COLO829 (cell line): Measurements from ENCODE around the gene RPUSD4.

Experiments used
- DNase-seq: peaks from one replicate; pipeline ENCODE4 v3.0.0; 2012; ENCODE audit warnings: low spot score

Gene RPUSD4

DNA sequence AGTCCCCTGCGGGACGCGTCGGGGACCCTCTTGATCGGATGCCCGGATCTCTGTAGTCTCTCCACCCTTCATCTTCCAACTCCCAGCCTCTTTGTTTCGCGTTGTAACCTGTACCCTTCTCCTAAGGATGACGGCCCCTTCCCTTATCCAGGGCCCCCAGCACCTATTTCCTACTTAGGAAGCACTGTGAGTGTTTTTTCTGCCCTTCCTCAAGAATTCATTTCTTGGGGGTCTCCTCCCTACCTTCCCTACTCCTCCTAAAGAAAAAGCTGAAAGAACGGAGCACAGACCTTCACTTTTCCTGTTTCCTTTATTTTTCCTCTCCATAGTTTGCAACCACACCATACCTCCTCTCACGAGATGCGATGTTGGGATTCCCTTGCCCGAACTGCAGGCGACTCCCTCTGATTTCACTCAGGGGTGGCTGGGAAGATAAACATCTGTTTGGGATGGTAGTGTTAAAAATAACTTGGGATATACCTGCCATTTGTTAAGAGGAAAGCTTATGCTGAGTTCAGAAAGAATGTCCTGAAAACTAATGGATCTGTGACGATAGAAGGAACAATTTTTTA, 725 bp upstream of the RPUSD4 start:
- no peak for DNase-seq

DNA sequence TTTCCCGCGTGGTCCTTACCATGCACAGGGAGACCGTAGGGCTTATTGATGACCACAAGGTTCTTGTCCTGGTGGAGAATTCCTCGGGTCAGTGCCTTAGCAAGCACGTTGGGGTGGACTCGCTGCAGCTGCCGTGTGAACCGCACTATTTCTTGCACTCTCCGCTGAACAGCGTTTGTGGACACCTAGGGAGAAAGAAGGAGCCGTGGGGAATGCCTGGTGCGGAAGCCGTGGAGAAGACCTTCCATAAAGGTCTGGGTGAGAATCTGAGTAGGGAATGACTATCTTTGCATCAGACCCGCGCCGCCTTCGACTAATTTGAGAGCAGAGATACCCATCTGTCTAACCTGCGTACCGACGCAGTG, 597 bp downstream of the RPUSD4 start:
- no peak for DNase-seq

DNA sequence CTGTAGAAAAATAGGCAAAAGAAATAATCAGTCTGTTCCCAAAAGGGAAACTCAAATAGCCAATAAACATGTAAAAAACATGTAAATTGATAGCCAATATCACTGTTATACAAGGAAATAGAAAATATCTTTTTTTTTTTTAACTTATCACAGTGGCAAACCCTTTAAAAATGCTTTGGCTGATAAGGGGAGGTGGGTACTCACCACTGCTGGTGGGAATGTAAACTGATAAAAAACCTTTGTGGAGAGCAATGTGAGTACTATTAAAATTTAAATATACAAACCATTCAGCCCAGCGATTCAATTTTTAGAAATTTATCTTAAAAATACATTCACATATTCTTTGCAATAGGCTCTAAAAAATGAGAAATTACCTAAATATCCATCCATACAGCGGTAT, 3.6 kb downstream of the RPUSD4 start:
- no peak for DNase-seq

DNA sequence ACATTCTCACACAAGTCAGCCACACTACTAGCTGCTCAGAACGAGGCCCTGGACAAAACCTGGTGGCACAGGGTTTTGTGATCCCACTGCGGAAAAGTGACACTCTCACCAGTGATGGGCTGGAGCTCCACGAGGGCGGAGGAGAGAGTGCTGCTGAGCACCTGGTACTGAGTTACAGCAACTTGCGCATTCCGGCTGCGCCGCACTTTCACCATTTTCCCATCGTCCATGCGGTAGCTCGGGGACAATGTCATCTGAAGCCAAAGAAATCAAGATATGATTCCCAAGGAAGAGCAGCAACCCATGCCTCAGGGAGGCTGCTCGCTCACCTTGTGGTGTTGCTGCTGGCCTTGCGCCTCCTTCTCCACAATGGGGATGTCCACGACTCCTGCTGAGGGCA, 6.1 kb downstream of the RPUSD4 start:
- no peak for DNase-seq

DNA sequence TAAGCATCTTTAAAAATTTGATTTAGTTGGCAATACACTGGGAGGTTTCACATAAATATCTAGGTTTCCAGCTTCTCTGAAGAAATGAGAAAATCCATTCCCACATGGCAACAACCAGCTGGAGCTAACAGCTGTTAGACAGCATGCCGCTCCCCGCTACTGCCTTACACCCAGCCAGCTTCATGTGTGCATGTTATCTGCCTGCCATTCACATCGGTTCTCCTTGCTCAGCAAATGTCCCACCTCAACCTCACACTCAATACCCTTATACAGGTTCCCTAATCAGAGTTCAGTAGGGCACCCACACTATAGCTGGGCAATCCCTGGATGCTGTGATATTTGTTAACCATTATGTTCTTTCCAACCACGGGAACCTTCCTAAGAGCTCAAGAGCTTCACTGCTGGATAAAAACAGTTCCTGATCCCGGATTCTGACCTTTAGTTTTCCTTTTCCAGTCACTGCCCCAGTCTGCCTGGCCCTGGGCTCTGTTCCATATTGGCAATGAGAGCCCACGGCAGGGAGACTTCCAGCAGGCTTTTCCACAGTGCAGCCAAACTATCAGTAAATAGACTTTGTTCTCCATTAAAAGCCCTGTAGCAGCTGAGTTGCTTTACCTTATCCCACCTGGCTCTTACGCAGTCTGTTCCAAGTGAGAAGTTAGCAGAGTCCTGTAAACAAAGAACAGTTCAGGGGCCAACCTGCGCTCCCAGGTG, 8.6 kb downstream of the RPUSD4 start:
- DNase-seq = no peak

DNA sequence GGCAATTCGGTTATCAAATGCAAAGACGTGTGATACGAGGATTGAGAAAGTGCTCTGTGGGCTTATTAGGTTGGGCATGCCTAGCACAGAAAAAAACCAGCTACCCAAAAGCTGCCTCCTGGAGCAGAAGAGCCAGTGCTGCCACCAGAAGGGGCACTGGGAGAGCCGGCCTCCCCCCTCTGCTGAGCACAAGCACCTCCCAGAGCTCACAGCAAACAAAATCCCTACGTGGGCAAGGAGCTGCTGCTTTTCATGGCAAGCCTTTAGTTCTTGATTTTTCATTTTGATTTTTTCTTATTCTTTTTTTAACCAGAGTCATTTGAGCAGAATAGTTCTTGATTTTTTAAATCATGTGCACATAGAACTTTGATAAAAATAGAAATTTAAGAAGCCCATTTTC, 12.8 kb downstream of the RPUSD4 start:
- DNase-seq = no peak

DNA sequence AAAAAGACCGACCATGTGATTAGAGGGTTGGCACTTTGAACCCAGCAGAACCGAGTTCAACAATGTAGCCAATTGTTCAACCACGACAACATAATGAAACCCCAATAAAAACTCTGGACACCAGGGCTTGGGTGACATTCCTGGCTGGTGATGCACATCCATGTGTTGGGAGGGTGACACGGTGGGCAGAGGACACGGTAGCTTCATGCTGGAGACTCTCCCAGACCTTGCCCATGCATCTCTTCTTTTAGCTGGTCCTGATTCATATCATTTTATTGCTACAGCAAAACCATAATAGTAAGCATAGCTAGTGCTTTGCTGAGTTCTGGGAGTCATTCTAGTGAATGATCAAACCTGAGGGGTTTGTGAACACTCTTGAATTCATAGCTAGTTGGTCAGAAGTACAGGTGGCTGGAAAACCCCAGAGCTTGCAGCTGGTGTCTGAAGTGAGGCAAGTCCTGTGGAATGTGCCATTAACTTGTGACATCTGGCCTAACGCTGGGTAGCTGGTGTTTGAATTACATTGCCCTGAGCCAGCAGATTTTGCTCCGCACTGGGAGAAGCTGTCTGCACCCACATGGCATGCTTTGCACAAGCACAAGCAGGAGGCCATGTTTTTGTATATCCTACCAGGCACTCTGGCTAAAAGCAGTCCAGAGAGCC, 14.0 kb downstream of the RPUSD4 start:
- DNase-seq = no peak

DNA sequence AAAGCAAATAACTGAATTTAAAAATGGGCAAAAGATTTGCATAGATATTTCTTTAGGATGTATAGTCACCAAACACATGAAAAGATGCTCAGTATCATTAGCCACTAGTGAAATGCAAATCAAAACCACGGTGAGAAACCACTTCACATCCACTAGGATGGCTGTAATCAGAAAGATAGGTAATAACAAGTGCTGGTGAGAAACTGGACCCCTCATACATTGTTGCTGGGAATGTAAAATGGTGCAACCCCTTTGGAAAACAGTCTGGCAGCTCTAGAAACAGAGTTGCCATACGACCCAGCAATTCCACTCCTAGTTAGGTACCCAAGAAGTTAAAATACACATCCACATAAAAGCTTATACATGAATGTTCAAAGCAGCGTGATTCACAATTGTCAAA, 16.3 kb downstream of the RPUSD4 start:
- no peak for DNase-seq

DNA sequence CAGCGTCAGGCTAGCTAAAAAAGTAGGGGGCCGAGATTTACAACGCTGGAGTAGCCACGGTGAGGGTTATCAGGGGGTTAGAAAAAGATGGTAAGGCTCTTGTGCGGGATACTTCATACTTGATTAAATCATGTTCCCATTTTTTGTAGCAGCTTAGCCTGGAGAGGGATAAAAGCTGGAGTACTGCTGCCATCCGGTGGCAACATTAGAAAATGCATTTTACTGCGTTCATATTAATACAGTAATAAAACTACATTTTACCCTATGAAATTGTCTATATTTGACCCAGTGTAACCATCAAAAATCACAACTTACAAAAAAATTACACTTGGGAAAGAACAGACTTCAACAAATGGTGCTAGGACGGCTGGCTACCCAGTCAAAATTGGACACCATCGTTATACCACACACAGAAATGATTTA, 17.3 kb downstream of the RPUSD4 start:
- DNase-seq = peak; percentile 47

DNA sequence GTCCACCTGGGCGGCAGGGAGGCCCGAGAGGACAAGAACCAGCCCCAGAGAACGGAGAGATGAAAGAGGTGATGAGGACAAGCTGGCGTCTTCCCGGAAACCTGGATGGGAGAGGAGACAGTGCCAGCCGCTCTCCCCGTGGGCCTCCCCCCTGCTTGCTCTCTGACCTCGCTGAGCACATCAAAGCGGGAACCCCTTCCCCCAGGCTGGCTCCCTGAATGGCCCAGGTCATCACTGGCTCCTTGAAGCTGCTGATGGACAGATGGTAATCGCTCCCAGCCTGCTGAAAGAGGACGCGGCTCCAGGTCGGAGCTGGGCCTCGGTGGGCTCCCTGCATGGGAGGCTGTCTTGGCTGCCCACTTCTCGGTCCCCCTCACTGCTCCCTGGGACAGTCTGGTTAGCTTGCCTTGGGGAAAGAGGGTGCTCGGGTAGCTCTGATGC, 18.4 kb downstream of the RPUSD4 start:
- no peak for DNase-seq

DNA sequence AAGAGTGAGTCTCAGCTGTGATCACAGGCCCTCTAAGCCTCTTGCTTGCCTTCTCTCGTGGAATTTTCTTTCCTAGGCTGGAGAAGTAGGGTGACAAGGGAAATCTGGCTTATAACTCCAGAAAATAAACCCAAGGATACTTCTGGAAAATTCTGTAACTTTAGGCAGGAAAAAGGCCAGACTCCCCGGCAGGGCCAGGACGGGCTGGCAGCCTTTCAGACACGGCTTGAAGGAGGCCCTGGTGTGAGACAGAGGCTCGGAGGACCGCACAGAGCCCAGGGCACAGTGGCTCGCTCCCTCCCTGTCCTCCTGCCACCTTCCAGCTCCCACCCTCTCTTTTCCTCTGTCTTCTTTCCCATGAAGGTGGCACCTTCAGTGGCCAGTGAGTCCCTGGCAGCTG, 19.1 kb downstream of the RPUSD4 start:
- no peak for DNase-seq

DNA sequence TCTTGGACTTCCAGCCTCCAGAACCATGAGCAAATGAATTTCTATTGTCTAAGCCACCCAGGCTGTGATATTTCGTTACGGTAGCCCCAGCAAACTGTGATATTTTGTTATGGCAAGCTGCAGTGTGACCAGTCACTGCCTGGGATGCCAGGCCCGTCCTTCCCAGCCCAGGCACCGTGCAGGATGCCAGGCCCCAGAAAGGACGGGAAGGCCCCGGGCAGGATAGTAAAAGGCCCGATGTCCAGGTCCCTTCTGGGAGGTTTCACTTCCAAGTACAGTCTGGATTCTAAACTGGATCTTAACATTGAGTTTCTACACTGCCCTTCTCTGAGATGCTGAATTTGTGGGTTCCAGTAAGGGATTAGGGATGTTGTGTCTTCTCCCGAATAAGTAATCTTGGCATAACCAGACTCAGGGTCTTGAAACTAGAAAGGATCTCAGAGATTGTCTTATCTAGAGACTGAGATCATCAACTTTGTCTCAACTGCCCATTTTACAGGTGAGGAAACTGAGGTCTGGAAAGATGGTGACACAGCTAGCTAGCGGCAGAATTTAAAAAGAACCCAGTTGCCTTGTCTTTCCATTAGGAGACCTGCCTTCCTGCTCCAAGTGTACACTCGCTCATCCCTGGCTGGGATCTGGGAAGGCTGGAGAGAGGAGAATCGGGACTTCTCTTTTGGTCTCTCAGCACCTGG, 19.9 kb downstream of the RPUSD4 start:
- no peak for DNase-seq

DNA sequence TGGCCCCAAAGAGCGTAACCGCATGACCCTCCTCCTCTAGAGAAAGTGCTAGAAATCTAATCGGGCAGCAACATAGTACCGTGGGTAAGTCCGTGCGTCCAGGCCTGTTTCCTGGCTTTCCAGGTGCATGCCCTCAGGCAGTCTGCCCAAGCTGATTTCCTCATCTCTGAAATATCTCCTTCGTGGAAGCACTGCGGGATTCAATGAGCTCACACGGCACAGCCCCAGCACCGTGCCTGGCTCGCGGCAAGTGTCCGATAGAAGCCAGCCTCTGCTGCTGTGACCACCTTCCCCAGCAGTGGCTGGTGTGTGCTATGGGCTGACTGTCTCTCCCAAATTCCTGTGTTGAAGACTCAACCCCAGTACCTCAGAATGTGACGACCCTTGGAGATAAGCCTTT, 20.7 kb downstream of the RPUSD4 start:
- no peak for DNase-seq

DNA sequence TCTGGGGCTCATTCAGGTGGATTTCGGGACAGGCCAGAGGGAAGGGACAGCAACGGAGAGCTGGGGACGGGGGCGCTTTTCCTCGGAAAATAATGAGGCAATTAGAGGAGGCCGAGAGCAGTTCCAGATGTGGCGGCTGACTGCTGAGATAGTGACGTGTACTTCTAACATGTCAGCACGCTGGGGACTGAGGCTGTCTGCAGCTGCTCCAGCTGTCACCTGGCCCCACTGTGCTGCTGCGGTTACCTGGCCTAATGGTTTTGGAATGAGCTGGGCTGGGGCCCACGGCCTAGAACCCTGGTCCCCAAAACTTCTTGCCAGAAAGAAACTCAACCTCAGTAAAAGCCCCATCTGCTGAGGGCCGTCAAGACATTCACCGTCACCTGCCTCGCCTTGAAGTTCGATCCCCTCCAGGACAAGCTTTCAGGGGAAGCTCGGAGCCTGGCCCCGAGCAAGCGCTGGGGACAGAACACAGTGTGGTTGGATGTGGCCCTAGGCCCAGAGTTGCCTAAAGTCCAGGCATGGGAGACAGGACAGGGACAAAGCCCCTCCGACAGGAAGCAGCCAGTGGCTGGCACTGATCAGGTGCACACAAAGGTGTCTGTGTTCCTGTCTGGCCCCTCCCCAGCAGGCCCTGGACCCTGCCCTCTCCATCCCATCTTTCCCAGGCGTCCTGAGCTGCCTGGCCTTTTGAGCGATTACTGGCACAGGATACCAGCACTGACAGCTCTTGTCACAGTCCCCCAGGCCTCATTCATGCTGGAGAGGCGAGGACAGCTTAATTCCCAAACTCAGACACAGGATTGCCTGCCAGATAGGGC, 22.1 kb downstream of the RPUSD4 start:
- no peak for DNase-seq

DNA sequence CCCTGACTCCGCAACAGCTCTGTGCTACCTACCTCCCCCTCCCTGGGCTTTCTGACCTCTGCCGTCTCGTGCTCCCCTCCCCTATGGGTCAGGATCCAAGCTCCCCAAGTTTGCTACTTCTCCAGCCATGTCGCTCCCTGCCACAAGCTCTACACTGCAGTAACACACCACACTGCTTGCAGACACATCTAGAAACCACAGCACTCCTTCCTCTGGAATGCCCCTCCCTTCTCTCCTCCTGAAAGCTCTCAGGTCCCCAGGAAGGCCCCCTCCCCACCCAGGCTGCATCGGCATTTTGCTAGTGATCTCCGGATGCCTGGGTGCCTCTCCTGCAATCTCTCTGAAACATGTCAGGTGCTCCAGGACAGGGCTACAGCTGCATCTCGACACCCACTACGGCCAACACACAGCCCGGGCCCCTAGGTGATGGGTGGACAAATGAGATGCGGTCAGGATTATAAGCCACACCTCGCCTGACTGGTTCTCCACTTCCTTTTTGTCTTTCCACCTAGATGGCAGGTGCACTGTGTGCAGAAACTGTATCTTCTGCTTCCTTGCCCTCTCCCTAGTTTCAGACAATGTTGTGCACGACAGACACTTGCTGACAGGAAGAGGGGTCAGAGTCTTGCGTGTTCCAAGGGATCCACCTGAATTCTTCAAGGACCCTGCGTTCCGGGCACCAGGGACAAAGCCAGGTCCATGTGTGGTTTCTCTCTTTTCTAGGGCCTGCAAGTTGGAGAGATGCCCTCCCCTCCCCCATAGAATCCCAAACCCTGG, 22.9 kb downstream of the RPUSD4 start:
- DNase-seq = no peak

DNA sequence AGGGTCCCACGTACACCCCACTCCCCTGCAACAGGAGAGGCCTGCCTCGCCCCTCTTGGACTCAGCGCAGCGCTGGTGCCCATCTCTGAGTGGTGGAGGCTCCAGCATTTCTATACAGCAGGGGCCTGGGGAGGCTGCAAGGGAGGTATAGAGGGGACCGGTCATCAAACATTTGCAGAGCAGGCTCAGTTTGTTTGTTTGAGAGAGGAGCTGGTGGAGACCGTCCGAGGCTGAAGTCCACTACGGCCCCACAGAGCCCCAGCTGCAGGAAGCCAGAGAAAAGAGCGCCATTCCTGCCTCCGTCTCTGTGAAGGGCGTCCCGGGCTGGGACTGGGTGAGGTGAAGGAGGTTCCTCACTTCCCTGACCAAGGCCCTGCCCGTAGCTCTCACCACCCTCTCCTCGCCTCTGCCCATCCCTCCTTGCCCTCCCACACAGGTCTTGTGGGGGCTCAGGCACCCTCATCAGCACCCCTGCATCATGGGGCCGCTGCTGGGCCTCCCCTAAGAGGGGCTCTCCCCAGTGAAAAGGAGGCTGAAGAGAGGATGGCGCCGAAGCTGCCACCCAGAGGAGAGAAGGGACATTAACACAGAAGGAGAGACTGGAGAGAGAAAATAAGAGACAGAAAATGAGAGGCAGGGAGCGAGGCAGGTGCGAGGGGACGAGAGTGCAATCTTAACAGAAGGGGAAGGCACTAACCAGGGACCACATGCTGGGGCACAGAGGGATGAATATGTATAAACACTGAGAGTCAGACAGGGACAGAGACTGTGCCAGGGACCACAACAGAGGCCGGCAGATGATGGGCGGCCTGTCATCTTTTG, 24.5 kb downstream of the RPUSD4 start:
- no peak for DNase-seq

DNA sequence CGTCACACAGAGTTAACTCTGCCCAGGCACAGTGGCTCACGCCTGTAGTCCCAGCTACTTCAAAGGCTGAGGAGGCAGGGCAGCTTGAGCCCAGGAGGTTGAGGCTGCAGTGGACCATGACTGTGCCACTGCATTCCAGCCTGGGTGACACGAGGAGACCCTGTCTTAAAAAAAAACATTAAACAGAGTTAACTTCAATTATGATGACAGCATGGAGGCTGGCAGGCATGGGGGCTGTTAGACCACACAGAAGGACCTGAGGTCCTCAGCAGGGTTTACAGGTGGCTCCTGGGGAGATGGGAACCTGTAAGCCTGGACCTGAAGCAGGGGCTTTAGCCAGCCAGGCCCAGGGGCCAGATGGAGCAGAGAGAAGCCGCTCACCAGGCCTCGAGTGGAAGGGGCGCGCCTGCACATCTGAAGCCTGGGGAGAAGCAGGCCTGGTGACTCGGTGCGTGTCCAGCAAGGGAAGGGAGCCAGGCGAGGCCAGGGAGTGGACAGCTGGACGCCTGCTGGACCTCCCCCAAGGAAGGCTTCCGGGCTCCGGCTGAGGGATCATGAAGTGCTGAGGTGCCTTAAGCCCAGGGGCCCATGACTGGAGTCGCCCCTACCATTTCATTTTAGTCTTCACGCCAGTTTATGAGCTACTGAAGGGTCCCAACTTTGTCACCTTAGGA, 25.3 kb downstream of the RPUSD4 start:
- no peak for DNase-seq

DNA sequence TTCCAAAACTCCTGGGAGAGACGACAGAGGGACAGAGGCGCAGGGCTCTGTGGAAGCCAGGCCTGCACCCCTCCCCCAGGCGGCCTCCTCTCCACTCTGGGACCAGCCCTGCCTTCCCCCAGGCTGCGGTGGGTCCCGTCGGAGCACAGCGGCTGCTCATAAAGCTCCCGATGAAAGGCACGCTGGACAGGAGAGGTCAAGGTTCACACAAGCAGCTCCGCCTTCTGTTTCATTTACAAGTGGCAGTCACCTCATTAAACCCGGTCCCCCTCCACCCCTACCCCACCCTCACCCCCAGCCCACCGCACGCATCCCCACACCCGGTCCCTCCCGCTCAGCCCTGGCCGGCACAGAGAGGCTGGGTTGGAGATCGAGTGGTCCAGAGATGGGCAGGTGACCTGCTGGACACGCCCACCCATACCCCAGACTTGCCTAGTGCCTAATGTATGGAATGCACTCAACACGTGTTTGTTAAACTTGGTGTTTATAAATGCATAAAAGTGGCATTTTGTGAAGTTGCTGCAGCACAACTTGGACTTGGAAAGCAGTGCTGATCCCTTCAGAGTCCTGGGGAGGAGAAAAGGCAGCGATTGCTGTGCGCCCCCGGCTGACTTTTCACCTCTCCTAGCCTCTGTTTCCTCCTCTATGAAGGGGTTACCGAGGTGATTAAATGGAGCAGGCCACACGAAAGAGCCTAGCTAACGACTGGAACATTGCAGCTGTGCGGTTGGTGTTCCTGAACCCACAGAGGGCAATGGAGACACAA, 26.0 kb downstream of the RPUSD4 start:
- DNase-seq = no peak

DNA sequence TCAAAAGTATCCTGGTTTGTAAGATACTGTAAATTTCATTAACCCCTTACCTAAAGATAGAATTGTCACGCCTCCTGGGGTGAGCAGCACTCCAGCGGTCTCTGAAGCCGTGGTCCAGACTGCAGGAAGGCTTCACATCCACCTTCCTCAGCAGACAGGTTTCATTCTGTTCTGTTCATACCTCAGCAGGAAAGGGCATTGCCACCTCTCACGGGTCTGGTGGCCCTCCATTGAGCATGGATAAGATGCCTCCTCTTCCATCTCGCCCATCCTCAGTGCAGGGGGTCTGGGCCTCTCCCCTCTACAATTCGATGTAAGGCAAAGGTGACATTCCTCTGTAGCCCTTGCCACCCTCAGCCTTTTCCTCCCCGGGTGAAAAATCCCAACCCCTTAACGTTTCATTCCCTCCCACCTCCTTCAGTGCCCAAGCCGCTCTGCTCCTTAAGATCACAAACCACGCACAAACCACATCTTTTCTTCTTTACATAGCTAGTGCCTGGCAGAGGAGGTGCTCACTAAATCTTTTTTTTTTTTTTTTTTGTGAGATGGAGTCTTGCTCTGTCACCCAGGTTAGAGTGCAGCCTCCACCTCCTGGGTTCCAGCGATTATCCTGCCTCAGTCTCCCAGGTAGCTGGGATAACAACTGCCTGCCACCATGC, 28.5 kb downstream of the RPUSD4 start:
- DNase-seq = no peak
